Right cardiac atrium (tissue), 5 donors: ENCODE results near the gene PCDHB10. TPM values are rescaled to one million over a fixed set of nuclear protein-coding genes. Genes with fewer than 3 reads are reported as not detected.
A peak's percentile ranks its signal among the peaks of the same experiment; 100 is the strongest.
"Not testable (repeated sequence)": the region's sequence is repeated elsewhere in the genome, so short reads cannot be mapped to it uniquely, and the experiment has no call there.

ENCODE experiments used
- ATAC-seq, 2 donors: fragments of 200-7000 bp; cut with Tn5 transposase; one replicate each; pipeline versions ENCODE4 v1.8.0 to v1.9.1; 2020; ENCODE audit warnings: moderate library complexity in 2 of 2, mild to moderate bottlenecking in 1 of 2
- DNase-seq, 3 donors: peaks; one replicate each; pipeline ENCODE4 v3.0.0-alpha.2; 2020
- H3K27ac ChIP-seq: one replicate; pipeline ENCODE4 v1.5.1; 2013; ENCODE audit warnings: mild to moderate bottlenecking, low read length, control low read depth, moderate library complexity
- H3K27me3 ChIP-seq: one replicate; pipeline ENCODE4 v1.6.1; 2013; ENCODE audit not compliant: control insufficient read depth, insufficient read depth
- H3K4me1 ChIP-seq: one replicate; pipeline ENCODE4 v1.6.1; 2013; ENCODE audit warnings: low read length; ENCODE audit not compliant: control insufficient read depth, insufficient read depth
- H3K4me3 ChIP-seq: one replicate; pipeline ENCODE4 v1.5.1; 2013; ENCODE audit warnings: low read length, control low read depth
- H3K9me3 ChIP-seq: one replicate; pipeline ENCODE4 v1.6.1; 2013; ENCODE audit warnings: low read length; ENCODE audit not compliant: control insufficient read depth
- WGBS: extraction: QIAGEN DNeasy Blood & Tissue Kit; methylation state at CpG from one replicate; pipeline ENCODE4 v1.1.7; 2013; 5-methylcytosine and 5-hydroxymethylcytosine counted together
- intact Hi-C, 4 donors: fragments of 100-400 bp; cut with DNase I; formaldehyde crosslinking; loops; one replicate each; pipeline versions ENCODE4 v1.11.0 to v1.14.0; 2022 to 2023
- polyA plus RNA-seq: library from polyadenylated mRNA; stranded (reverse); fragments of 200-250 nt; gene quantifications from one replicate; pipeline ENCODE4 v1.2.3, GENCODE V29; 2013
- total RNA-seq, 4 donors: library from RNA; stranded (reverse); fragmentation: NEBNext Ultra II Directional; extraction: Animal tissue kit (Norgen Biotek cat#: 25700); gene quantifications; one replicate each; pipeline ENCODE4 v1.2.1, GENCODE V29; 2021
- donor health status: healthy with polysubstance abuse.
- donor health status: DM: no; HTN: yes; CAD: no.
- donor health status: DM: no; HTN: no; CAD: no.
- donor health status: DM: no; HTN: yes; CAD: no; lungs with severe emphysema.
- donor health status: DM: yes; HTN: yes; CAD: no.

Gene PCDHB10
- total and polyA plus RNA-seq, 5 donors, result 1.00 to 2.0 (median 1.4) TPM

- WGBS, result 28% methylated on average over 30 of the region's 35 CpGs
- H3K27me3 ChIP-seq, intact Hi-C loops: not testable (repeated sequence)
Observed at GRCh38 chr5:141189131-141189530, 3.0 kb upstream of the PCDHB10 start.

DNA sequence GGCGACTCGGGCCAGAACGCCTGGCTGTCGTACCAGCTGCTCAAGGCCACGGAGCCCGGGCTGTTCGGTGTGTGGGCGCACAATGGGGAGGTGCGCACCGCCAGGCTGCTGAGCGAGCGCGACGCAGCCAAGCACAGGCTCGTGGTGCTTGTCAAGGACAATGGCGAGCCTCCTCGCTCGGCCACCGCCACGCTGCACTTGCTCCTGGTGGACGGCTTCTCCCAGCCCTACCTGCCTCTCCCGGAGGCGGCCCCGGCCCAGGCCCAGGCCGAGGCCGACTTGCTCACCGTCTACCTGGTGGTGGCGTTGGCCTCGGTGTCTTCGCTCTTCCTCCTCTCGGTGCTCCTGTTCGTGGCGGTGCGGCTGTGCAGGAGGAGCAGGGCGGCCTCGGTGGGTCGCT, 2.2 kb downstream of the PCDHB10 start:
- H3K9me3 ChIP-seq, H3K27ac ChIP-seq, H3K27me3 ChIP-seq, H3K4me3 ChIP-seq, H3K4me1 ChIP-seq, DNase-seq, intact Hi-C loops, ATAC-seq: not testable (repeated sequence)
- WGBS, result 24% methylated on average over 25 of the region's 37 CpGs

More at GRCh38 chr5:141189131-141189530, 3.0 kb upstream of the PCDHB10 start:
- DNase-seq, H3K27ac ChIP-seq, ATAC-seq, H3K4me1 ChIP-seq, H3K4me3 ChIP-seq: not testable (repeated sequence)
- peaks cover 10% of the 10 kb centered on the region for H3K9me3 ChIP-seq

- WGBS, result 27% methylated on average over 3 of the region's 3 CpGs
- Histone ChIP-seq H3K4me1 (no peaks in the 10 kb centered on the region), H3K27ac (no peak overlapping the region), H3K9me3 (peaks cover 3% of the 10 kb centered on the region), H3K27me3 (no peaks in the 10 kb centered on the region), H3K4me3 (peak overlapping the region; percentile 20)
- no peak for DNase-seq
- intact Hi-C loops, result no loop called here
- ATAC-seq, result no peak
Observed at GRCh38 chr5:141196363-141196762, 4.2 kb downstream of the PCDHB10 start.

DNA sequence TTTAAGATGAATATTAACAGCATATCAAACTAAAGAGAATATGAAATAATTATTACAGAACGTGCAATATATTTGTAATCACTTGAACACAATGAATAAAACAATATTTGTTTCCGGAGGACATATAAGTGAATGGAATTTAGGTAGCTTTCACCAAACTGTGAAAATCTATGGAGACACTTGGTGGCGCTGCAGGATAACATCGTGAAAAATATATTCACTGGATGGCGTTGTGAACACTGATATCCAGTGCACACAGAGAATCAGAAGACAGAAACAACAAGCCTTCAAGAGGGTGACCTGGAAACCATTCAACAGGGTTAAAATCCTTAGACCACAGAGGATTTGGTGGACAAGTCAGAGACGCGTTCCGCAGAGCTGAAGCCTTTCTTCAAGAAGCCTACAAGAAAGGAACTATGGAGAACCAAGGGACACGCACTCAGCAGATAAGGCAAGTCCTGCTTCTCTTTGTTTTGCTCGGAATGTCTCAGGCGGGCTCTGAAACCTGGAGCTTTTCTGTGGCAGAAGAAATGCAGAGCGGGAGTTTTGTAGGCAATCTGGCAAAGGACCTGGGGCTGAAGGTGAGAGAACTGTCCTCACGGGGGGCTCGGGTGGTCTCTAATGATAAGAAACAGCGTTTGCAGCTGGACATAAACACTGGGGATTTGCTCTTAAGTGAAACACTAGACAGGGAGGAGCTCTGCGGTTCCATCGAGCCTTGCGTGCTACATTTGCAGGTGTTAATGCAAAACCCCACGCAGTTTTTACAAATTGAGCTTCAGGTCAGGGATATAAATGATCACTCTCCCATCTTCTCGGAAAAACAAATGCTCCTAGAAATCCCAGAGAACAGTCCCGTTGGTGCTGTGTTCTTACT, 7.4 kb downstream of the PCDHB10 start, which contains the start of gene PCDHB11:
Gene PCDHB11, plus strand, starts transcription at position 269 of the 877 bp plus-strand sequence. Its CDS starts 148 bp downstream, at position 417.
- 34% methylated on average over 21 of the region's 21 CpGs for WGBS
- Histone ChIP-seq H3K9me3 (no peaks in the 10 kb centered on the region), H3K4me1 (no peaks in the 10 kb centered on the region), H3K27me3 (no peaks in the 10 kb centered on the region), H3K4me3 (no peak within 1 kb of the TSS), H3K27ac (no peak within 1 kb of the TSS)
- DNase-seq, result no peak
- intact Hi-C loops, result loop anchor here in 2 of 4 donors (10.0 kb wide), 1 partner anchor 365 kb away; no protein-coding TSS in a partner anchor
- no peak for ATAC-seq

- WGBS, result 30% methylated on average over 27 of the region's 38 CpGs
- H3K4me3 ChIP-seq, H3K27me3 ChIP-seq, H3K9me3 ChIP-seq, H3K4me1 ChIP-seq, DNase-seq, H3K27ac ChIP-seq, ATAC-seq: not testable (repeated sequence)
- intact Hi-C loops, result loop anchor here in 2 of 4 donors (10.0 kb wide), 1 partner anchor 364 kb away; no protein-coding TSS in a partner anchor
Observed at GRCh38 chr5:141201126-141201525, 9.0 kb downstream of the PCDHB10 start.

DNA sequence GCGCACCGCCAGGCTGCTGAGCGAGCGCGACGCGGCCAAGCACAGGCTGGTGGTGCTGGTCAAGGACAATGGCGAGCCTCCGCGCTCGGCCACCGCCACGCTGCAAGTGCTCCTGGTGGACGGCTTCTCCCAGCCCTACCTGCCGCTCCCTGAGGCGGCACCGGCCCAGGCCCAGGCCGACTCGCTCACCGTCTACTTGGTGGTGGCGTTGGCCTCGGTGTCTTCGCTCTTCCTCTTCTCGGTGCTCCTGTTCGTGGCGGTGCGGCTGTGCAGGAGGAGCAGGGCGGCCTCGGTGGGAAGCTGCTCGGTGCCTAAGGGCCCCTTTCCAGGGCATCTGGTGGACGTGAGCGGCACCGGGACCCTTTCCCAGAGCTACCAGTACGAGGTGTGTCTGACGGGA, 9.5 kb downstream of the PCDHB10 start:
- not testable (repeated sequence) for H3K4me1 ChIP-seq, DNase-seq, H3K27me3 ChIP-seq, H3K27ac ChIP-seq, H3K9me3 ChIP-seq, H3K4me3 ChIP-seq, ATAC-seq
- 25% methylated on average over 32 of the region's 35 CpGs for WGBS
- intact Hi-C loops, result loop anchor here in 2 of 4 donors (10.0 kb wide), 1 partner anchor 363 kb away; no protein-coding TSS in a partner anchor

GRCh38 chr5:141208478-141208877, 16.3 kb downstream of the PCDHB10 start, which contains the start of gene PCDHB12:
Gene PCDHB12 (plus strand): TSS chr5:141208719. CDS start chr5:141208908, 189 bp downstream.
- intact Hi-C loops, result loop anchor here in 2 of 4 donors (10.0 kb wide), 1 partner anchor 356 kb away; no protein-coding TSS in a partner anchor
- Histone ChIP-seq H3K27me3 (no peaks in the 10 kb centered on the region), H3K4me1 (no peaks in the 10 kb centered on the region), H3K27ac (no peak within 1 kb of the TSS), H3K4me3 (peak within 1 kb of the TSS; percentile 42), H3K9me3 (peaks cover 3% of the 10 kb centered on the region)
- DNase-seq (no peak), ATAC-seq (no peak)
- WGBS, result 17% methylated on average over 11 of the region's 11 CpGs

GRCh38 chr5:141210281-141210680, 18.1 kb downstream of the PCDHB10 start:
- not testable (repeated sequence) for H3K27ac ChIP-seq, H3K9me3 ChIP-seq, ATAC-seq, H3K4me1 ChIP-seq, H3K4me3 ChIP-seq, DNase-seq, H3K27me3 ChIP-seq
- intact Hi-C loops, result loop anchor here in 2 of 4 donors (10.0 kb wide), 1 partner anchor 355 kb away; no protein-coding TSS in a partner anchor
- 31% methylated on average over 39 of the region's 39 CpGs for WGBS

GRCh38 chr5:141210849-141211248, 18.7 kb downstream of the PCDHB10 start:
- not testable (repeated sequence) for H3K4me3 ChIP-seq, H3K4me1 ChIP-seq, ATAC-seq, H3K27me3 ChIP-seq, H3K27ac ChIP-seq, DNase-seq, H3K9me3 ChIP-seq
- 24% methylated on average over 19 of the region's 27 CpGs for WGBS
- intact Hi-C loops, result loop anchor here in 2 of 4 donors (10.0 kb wide), 1 partner anchor 354 kb away; no protein-coding TSS in a partner anchor

GRCh38 chr5:141213656-141214339, 21.6 kb downstream of the PCDHB10 start, which contains the start of gene PCDHB13:
Gene PCDHB13 (plus strand): TSS chr5:141213919. CDS start chr5:141214124, 205 bp downstream.
- not testable (repeated sequence) for H3K4me1 ChIP-seq, H3K9me3 ChIP-seq, H3K27ac ChIP-seq, H3K27me3 ChIP-seq
- ATAC-seq (peak; percentile 70 to 71), DNase-seq (peak; percentile 61 to 79 (median 79))
- peak within 1 kb of the TSS; percentile 9 for H3K4me3 ChIP-seq
- WGBS, result 5% methylated on average over 13 of the region's 18 CpGs
- intact Hi-C loops, result loop anchor here in 2 of 4 donors (10.0 kb wide), 1 partner anchor 351 kb away; no protein-coding TSS in a partner anchor
